Ovary (tissue), 9 donors: Measurements from ENCODE around the gene LHX6. TPM values are rescaled to one million over a fixed set of nuclear protein-coding genes. Genes with fewer than 3 reads are reported as not detected.

ENCODE experiments used
- DNase-seq, 5 donors: peaks; one replicate each; pipeline ENCODE4 v3.0.0-alpha.2; 2019 to 2020
- H3K27ac ChIP-seq, 2 donors: fragments of 200-600 bp; one replicate each; pipeline versions ENCODE4 v1.5.1 to v1.8.0; 2019 to 2022
- H3K27me3 ChIP-seq: fragments of 200-600 bp; one replicate; pipeline ENCODE4 v1.8.0; 2022
- H3K36me3 ChIP-seq: fragments of 200-600 bp; sonication (generic); one replicate; pipeline ENCODE4 v1.5.1; 2019
- H3K4me1 ChIP-seq: one replicate; pipeline ENCODE4 v1.8.1; 2013; ENCODE audit warnings: mild to moderate bottlenecking, moderate library complexity; ENCODE audit not compliant: insufficient read depth
- H3K4me3 ChIP-seq: fragments of 200-600 bp; sonication (generic); one replicate; pipeline ENCODE4 v1.5.1; 2017
- H3K9me3 ChIP-seq, 2 donors: fragments of 200-600 bp in 1 of 2; sonication (generic) in 1 of 2; one replicate each; pipeline versions ENCODE4 v1.5.1 to v1.8.1; 2013 to 2019; ENCODE audit warnings: mild to moderate bottlenecking in 1 of 2, moderate library complexity in 1 of 2
- EP300 ChIP-seq: sonication (generic); formaldehyde crosslinking; IDR thresholded peaks from one replicate; pipeline ENCODE4 v1.6.1; 2017; ENCODE audit warnings: antibody characterized with exemption
- POLR2A ChIP-seq: fragments of 450-650 bp; IDR thresholded peaks from one replicate; pipeline ENCODE4 v1.6.1; 2017; ENCODE audit warnings: antibody characterized with exemption, mild to moderate bottlenecking, moderate library complexity
- WGBS, 3 donors: extraction: QIAGEN DNeasy Blood & Tissue Kit in 1 of 3; methylation state at CpG; one replicate each; pipeline versions ENCODE4 v1.1.5 to v1.1.7; 2013 to 2017; 5-methylcytosine and 5-hydroxymethylcytosine counted together
- intact Hi-C, 4 donors: fragments of 100-400 bp; cut with DNase I; formaldehyde crosslinking; loops; one replicate each; pipeline versions ENCODE4 v1.11.0 to v1.15.1; 2022 to 2023
- polyA plus RNA-seq, 2 donors: library from polyadenylated mRNA; stranded (reverse); fragments of 200-250 nt in 1 of 2; fragments of 350-450 nt in 1 of 2; fragmentation: Illumina TruSeq in 1 of 2; extraction: RNeasy Lipid Tissue Mini Kit (QIAGEN cat#74804) in 1 of 2; gene quantifications; one replicate each; pipeline ENCODE4 v1.2.3, GENCODE V29; 2013 to 2014
- total RNA-seq, 7 donors: library from RNA; depleted of rRNA in 2 of 7; stranded (reverse); fragments of >200 nt in 2 of 7; fragmentation: NEBNext Ultra II Directional in 3 of 7; extraction: Animal tissue kit (Norgen Biotek cat#: 25700) in 3 of 7; gene quantifications; one replicate each; pipeline versions ENCODE4 v1.1.0 to v1.2.4, GENCODE V29; 2016 to 2023
- TF ChIP-seq, protein P1 (sequence below), 3 donors: fragments of 450-650 bp in 2 of 3; fragments of 200-600 bp in 1 of 3; IDR thresholded peaks; one replicate each; pipeline versions ENCODE4 v1.5.1 to v1.8.0; 2016 to 2022; ENCODE audit warnings: antibody characterized with exemption in 3 of 3, mild to moderate bottlenecking in 1 of 3
- donor health status: DM: no; HTN: no; CAD: no; lungs with moderate emphysema.
- donor health status: DM: no; HTN: no; CAD: no.
- donor health status: Bipolar disorder and iron deficiency.
- donor health status: DM: yes; HTN: yes; CAD: no.
- donor health status: DM: no; HTN: no; CAD: no.
- donor health status: DM: yes; HTN: yes; CAD: no.

LHX6 gene
- total and polyA plus RNA-seq, 9 donors, result 0.46 to 8.8 (median 3.6) TPM

DNA sequence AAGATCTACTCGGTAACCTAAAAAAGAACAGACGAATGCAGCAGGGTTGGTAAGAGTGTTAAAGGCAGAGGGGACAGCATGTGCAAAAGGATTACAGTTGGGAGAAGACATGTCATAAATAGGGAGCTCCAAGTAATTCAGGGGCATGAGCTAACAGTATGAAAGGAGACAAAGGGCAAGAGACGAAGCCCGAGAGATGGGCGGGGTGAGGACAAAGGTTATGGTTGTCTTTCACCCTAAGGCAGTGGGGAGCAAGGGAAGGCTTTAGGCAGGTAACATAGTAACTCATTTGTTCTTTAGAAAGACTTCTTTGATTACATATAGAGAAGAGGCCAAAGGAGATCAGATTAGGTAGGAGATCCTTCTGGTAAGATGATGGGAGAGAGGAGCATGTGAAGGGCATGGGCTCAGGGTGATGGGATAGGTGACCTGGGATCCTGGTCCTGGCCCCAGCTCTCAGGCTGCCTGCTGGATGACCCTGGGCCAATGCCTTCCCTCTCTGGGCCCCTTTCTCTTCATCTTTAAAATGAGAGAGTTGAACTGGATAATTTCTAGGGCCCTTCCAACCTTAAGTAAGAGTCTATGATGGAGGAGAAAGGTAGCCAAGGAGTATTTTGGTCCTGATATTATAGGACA is 49.6 kb downstream of the LHX6 start:
- 81 to 85% (median 82%) methylated on average over 5 of the region's 5 CpGs for WGBS, 3 donors

DNA sequence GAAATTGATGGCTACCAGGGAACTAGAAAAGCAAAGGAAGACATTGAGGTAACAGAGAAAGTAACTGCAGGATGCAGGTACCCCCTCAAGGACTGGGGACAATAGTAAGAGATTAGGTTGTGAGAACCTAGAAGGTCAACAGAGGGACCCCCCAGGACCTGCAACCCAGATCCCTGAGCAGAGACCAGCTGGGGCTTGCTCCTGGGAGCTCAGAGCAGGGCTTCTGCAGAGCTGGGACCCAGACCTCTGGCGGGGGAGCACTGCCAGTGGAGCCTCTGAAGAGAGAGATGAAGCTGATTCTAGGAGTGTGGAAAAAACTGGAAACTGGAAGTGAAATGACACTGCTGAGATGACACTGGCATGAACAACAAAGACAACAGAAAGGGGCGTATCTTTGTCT is 51.8 kb downstream of the LHX6 start:
- no peak overlapping the region for H3K4me3 ChIP-seq
- DNase-seq, result no peak
- 83 to 91% (median 84%) methylated on average over 2 of the region's 2 CpGs for WGBS, 3 donors
- H3K36me3 ChIP-seq, result no peaks in the 10 kb centered on the region
- intact Hi-C loops, result no loop called here
- TF ChIP-seq, protein P1, sequence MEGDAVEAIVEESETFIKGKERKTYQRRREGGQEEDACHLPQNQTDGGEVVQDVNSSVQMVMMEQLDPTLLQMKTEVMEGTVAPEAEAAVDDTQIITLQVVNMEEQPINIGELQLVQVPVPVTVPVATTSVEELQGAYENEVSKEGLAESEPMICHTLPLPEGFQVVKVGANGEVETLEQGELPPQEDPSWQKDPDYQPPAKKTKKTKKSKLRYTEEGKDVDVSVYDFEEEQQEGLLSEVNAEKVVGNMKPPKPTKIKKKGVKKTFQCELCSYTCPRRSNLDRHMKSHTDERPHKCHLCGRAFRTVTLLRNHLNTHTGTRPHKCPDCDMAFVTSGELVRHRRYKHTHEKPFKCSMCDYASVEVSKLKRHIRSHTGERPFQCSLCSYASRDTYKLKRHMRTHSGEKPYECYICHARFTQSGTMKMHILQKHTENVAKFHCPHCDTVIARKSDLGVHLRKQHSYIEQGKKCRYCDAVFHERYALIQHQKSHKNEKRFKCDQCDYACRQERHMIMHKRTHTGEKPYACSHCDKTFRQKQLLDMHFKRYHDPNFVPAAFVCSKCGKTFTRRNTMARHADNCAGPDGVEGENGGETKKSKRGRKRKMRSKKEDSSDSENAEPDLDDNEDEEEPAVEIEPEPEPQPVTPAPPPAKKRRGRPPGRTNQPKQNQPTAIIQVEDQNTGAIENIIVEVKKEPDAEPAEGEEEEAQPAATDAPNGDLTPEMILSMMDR (IDR thresholded peaks at IDR 0.05), result no peak
- H3K4me1 ChIP-seq, result no peaks in the 10 kb centered on the region
- H3K27me3 ChIP-seq, result no peaks in the 10 kb centered on the region
- no peaks in the 10 kb centered on the region for H3K9me3 ChIP-seq
- H3K27ac ChIP-seq, result no peak overlapping the region

More for the DNA sequence above, 49.6 kb downstream of the LHX6 start:
- no peaks in the 10 kb centered on the region for H3K9me3 ChIP-seq
- TF ChIP-seq, protein P1 (IDR thresholded peaks at IDR 0.05), result no peak
- no peak for TF ChIP-seq POLR2A
- no peak for TF ChIP-seq EP300
- intact Hi-C loops, result no loop called here
- H3K4me1 ChIP-seq, result no peaks in the 10 kb centered on the region
- no peak overlapping the region for H3K27ac ChIP-seq
- no peak overlapping the region for H3K4me3 ChIP-seq
- DNase-seq, result no peak
- H3K27me3 ChIP-seq, result no peaks in the 10 kb centered on the region
- no peaks in the 10 kb centered on the region for H3K36me3 ChIP-seq

- H3K36me3 ChIP-seq, result no peaks in the 10 kb centered on the region
- 73 to 76% (median 76%) methylated on average over 3 of the region's 3 CpGs for WGBS, 3 donors
- H3K9me3 ChIP-seq, result no peaks in the 10 kb centered on the region
- intact Hi-C loops, result no loop called here
- TF ChIP-seq EP300, result no peak
- TF ChIP-seq, protein P1 (IDR thresholded peaks at IDR 0.05), result no peak
- TF ChIP-seq POLR2A, result no peak
- H3K27me3 ChIP-seq, result no peaks in the 10 kb centered on the region
- H3K4me3 ChIP-seq, result no peak overlapping the region
- H3K4me1 ChIP-seq, result no peaks in the 10 kb centered on the region
- DNase-seq, result no peak
- H3K27ac ChIP-seq, result no peak overlapping the region
Observed at GRCh38 chr9:122173670-122174069, 55.1 kb downstream of the LHX6 start.

DNA sequence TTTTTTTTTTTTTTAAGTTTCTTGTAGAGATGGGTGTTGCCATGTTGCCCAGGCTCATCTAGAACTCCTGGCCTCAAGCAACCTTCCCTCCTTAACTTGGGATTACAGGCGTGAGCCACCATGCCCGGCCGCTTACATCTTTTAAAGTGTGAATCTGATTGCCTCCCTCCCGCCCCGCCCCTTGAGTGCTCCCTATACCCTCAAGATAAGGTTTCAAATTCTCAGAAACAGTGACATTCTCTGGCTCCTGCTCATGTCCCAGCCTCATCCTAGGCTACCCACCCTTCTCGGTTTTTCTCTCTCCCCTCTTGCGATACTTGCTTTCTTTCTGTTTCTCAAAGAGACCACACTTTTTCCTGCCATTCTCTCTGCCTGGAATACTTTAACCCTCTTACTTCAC is 56.6 kb downstream of the LHX6 start:
- WGBS, 3 donors, result 86 to 87% (median 86%) methylated on average over 7 of the region's 7 CpGs
- H3K27me3 ChIP-seq, result no peaks in the 10 kb centered on the region
- H3K9me3 ChIP-seq, result no peaks in the 10 kb centered on the region
- intact Hi-C loops, result no loop called here
- H3K4me1 ChIP-seq, result no peaks in the 10 kb centered on the region
- no peaks in the 10 kb centered on the region for H3K36me3 ChIP-seq
- DNase-seq, result no peak
- no peak overlapping the region for H3K4me3 ChIP-seq
- TF ChIP-seq POLR2A, result no peak
- TF ChIP-seq, protein P1 (IDR thresholded peaks at IDR 0.05), result no peak
- TF ChIP-seq EP300, result no peak
- no peak overlapping the region for H3K27ac ChIP-seq
